Aorta (tissue), 5 donors: ENCODE data around the gene COL16A1. TPM values are rescaled to one million over a fixed set of nuclear protein-coding genes. Genes with fewer than 3 reads are reported as not detected.

Experiments used
- ATAC-seq: fragments of 200-7000 bp; cut with Tn5 transposase; one replicate; pipeline ENCODE4 v1.9.1; 2022; ENCODE audit warnings: moderate library complexity; ENCODE audit not compliant: low FRiP score
- DNase-seq, 2 donors: peaks; one replicate each; pipeline ENCODE4 v3.0.0-alpha.2; 2020
- H3K27ac ChIP-seq, 2 donors: one replicate each; pipeline ENCODE4 v1.5.1; 2013; ENCODE audit warnings: low read length in 2 of 2, mild to moderate bottlenecking in 2 of 2, moderate library complexity in 2 of 2, control low read depth in 1 of 2, inconsistent platforms in 1 of 2, low read depth in 1 of 2
- H3K27me3 ChIP-seq, 2 donors: one replicate each; pipeline ENCODE4 v1.6.1; 2013; ENCODE audit warnings: control low read depth in 1 of 2, low read length in 1 of 2, mild to moderate bottlenecking in 1 of 2, moderate library complexity in 1 of 2; ENCODE audit not compliant: insufficient read depth in 2 of 2, control insufficient read depth in 1 of 2
- H3K36me3 ChIP-seq, 2 donors: one replicate each; pipeline ENCODE4 v1.6.1; 2013; ENCODE audit warnings: control low read depth in 1 of 2, low read length in 1 of 2, mild to moderate bottlenecking in 1 of 2; ENCODE audit not compliant: insufficient read depth in 2 of 2, control insufficient read depth in 1 of 2
- H3K4me1 ChIP-seq, 2 donors: one replicate each; pipeline ENCODE4 v1.6.1; 2013; ENCODE audit warnings: low read length in 2 of 2, control low read depth in 1 of 2, mild to moderate bottlenecking in 1 of 2, moderate library complexity in 1 of 2; ENCODE audit not compliant: insufficient read depth in 2 of 2, control insufficient read depth in 1 of 2
- H3K4me3 ChIP-seq, 2 donors: one replicate each; pipeline ENCODE4 v1.5.1; 2013; ENCODE audit warnings: low read length in 2 of 2, control low read depth in 1 of 2, mild to moderate bottlenecking in 1 of 2
- H3K9me3 ChIP-seq: one replicate; pipeline ENCODE4 v1.6.1; 2013; ENCODE audit warnings: mild to moderate bottlenecking, low read length; ENCODE audit not compliant: control insufficient read depth
- WGBS, 2 donors: extraction: QIAGEN DNeasy Blood & Tissue Kit; methylation state at CpG; one replicate each; pipeline ENCODE4 v1.1.7; 2013; 5-methylcytosine and 5-hydroxymethylcytosine counted together
- intact Hi-C, 2 donors: fragments of 100-400 bp; cut with DNase I; formaldehyde crosslinking; loops; one replicate each; pipeline versions ENCODE4 v1.14.2 to v1.15.0; 2022
- polyA plus RNA-seq, 2 donors: library from polyadenylated mRNA; stranded (reverse); fragments of 200-250 nt; gene quantifications; one replicate each; pipeline ENCODE4 v1.2.3, GENCODE V29; 2013
- total RNA-seq, 2 donors: library from RNA; stranded (reverse); fragmentation: NEBNext Ultra II Directional; extraction: Animal tissue kit (Norgen Biotek cat#: 25700); gene quantifications; one replicate each; pipeline ENCODE4 v1.2.1, GENCODE V29; 2021
- donor health status: healthy with polysubstance abuse.
- donor health status: Bipolar disorder and iron deficiency.
- donor health status: DM: no; HTN: no; CAD: no.
- donor health status: DM: no; HTN: no; CAD: no.
- donor health status: DM: yes; HTN: yes; CAD: no.

Gene COL16A1
- total and polyA plus RNA-seq, 4 donors = 39.8 to 358 (median 130) TPM

- Histone ChIP-seq H3K27me3 (no peaks in the 10 kb centered on the region), H3K4me3 (no peak overlapping the region), H3K4me1 (no peaks in the 10 kb centered on the region), H3K36me3 (no peaks in the 10 kb centered on the region), H3K27ac (no peak overlapping the region), H3K9me3 (no peaks in the 10 kb centered on the region)
- 93 to 95% methylated on average over 7 to 10 of the region's 10 CpGs for WGBS, 2 donors
- intact Hi-C loops = no loop called here
- DNase-seq = no peak
- no peak for ATAC-seq
Observed at GRCh38 chr1:31735571-31735970, 31.8 kb upstream of the COL16A1 start.

DNA sequence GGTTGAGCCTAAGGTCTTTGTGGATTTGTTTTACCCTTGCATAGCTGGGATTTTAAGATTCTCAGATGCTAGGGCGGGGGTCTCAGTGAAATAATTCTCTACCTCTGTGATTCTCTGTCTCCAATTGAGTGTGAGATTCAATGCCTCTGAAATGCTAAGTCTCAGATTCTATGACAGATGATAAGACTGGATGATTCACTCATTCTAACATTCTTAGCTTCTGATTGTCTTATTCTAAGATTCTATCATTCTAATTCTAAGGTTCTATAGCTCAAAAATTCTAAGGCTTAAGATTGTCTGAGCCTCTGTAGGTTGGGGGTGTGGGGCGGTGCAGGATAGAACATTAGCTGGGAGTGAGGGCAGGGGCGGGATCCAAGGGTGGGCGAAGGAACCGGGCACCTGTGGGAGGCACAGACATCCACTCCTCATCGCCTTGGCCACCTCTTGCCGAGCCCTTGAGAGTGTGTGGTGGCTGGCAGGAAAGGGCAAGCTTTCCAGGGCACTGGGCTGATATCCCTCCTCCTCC lies 30.8 kb upstream of the COL16A1 start:
- H3K27me3 ChIP-seq = no peaks in the 10 kb centered on the region
- no peak for DNase-seq
- H3K36me3 ChIP-seq = no peaks in the 10 kb centered on the region
- no peak overlapping the region for H3K4me3 ChIP-seq
- ATAC-seq = no peak
- WGBS, 2 donors = 97 to 98% methylated on average over 7 of the region's 7 CpGs
- H3K9me3 ChIP-seq = no peaks in the 10 kb centered on the region
- H3K27ac ChIP-seq = no peak overlapping the region
- no peaks in the 10 kb centered on the region for H3K4me1 ChIP-seq
- intact Hi-C loops = no loop called here

GRCh38 chr1:31733389-31734219 lies 29.8 kb upstream of the COL16A1 start:
- ATAC-seq = no peak
- Histone ChIP-seq H3K4me1 (no peaks in the 10 kb centered on the region), H3K4me3 (no peak overlapping the region), H3K27me3 (no peaks in the 10 kb centered on the region), H3K27ac (no peak overlapping the region), H3K9me3 (no peaks in the 10 kb centered on the region), H3K36me3 (no peaks in the 10 kb centered on the region)
- no peak for DNase-seq
- intact Hi-C loops = no loop called here
- WGBS, 2 donors = 82 to 83% methylated on average over 19 of the region's 19 CpGs

- H3K9me3 ChIP-seq = no peaks in the 10 kb centered on the region
- H3K27ac ChIP-seq = no peak overlapping the region
- ATAC-seq (no peak), DNase-seq (no peak)
- H3K36me3 ChIP-seq = no peaks in the 10 kb centered on the region
- no peaks in the 10 kb centered on the region for H3K4me1 ChIP-seq
- 94 to 95% methylated on average over 18 of the region's 18 CpGs for WGBS, 2 donors
- no peaks in the 10 kb centered on the region for H3K27me3 ChIP-seq
- intact Hi-C loops = no loop called here
- H3K4me3 ChIP-seq = no peak overlapping the region
Observed at GRCh38 chr1:31732751-31733289, 29.0 kb upstream of the COL16A1 start.

DNA sequence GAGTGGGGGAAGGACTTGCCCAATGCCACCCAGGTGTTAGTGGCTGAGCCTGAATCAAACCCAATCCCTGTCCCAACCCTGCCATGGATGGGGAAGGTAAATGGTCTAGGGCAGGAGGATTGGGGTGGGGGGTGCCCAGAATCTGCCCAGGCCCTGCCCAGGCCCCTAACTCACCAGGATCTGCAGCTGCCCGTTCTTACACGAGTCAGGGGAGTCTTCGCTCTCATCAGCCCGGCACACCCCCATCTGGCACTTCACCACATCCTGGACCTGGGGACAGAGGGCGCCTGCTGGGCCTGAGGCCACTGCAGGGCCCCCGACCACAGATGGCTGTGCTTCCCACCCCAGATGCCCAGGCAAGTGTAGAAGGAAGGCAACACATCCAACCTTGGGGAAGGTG lies 28.5 kb upstream of the COL16A1 start:
- no peaks in the 10 kb centered on the region for H3K36me3 ChIP-seq
- no peak overlapping the region for H3K27ac ChIP-seq
- H3K4me1 ChIP-seq = no peaks in the 10 kb centered on the region
- no peaks in the 10 kb centered on the region for H3K9me3 ChIP-seq
- DNase-seq = no peak
- intact Hi-C loops = no loop called here
- WGBS, 2 donors = 89 to 93% methylated on average over 6 of the region's 6 CpGs
- H3K27me3 ChIP-seq = no peaks in the 10 kb centered on the region
- H3K4me3 ChIP-seq = no peak overlapping the region
- no peak for ATAC-seq

- Histone ChIP-seq H3K4me1 (no peaks in the 10 kb centered on the region), H3K9me3 (no peaks in the 10 kb centered on the region), H3K36me3 (no peaks in the 10 kb centered on the region), H3K27ac (no peak overlapping the region), H3K27me3 (no peaks in the 10 kb centered on the region), H3K4me3 (no peak overlapping the region)
- ATAC-seq = no peak
- DNase-seq = no peak
- WGBS, 2 donors = 93 to 95% methylated on average over 12 of the region's 12 CpGs
- intact Hi-C loops = no loop called here
Observed at GRCh38 chr1:31731049-31731565, 27.3 kb upstream of the COL16A1 start.

- Histone ChIP-seq H3K27ac (no peak overlapping the region), H3K4me1 (no peaks in the 10 kb centered on the region), H3K4me3 (no peak overlapping the region), H3K36me3 (no peaks in the 10 kb centered on the region), H3K9me3 (no peaks in the 10 kb centered on the region), H3K27me3 (no peaks in the 10 kb centered on the region)
- DNase-seq = no peak
- WGBS, 2 donors = 91% methylated on average over 25 of the region's 25 CpGs
- no peak for ATAC-seq
- intact Hi-C loops = no loop called here
Observed at GRCh38 chr1:31730336-31731048, 26.7 kb upstream of the COL16A1 start.

DNA sequence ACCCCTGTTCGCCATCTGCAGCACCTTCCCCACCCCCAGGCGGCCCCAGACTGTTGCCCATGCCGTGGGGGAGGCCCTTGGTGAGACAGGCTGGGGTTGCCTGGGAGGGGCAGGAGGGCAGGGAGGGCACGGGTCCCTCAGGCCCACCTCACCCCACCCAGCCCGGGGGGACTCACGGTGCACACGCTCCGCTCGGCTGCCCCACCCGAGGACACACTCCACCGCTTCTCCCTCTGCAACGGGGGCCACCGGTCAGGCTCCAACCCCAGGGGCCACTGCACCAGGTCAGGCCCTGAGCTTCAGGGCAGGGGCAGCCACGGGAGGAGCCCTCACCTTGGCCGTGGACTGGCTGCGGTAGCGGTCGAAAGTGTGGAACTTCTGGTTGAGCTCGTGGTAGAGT lies 24.0 kb upstream of the COL16A1 start:
- H3K4me3 ChIP-seq = no peak overlapping the region
- no peak for ATAC-seq
- H3K27ac ChIP-seq = no peak overlapping the region
- no peaks in the 10 kb centered on the region for H3K36me3 ChIP-seq
- H3K9me3 ChIP-seq = no peaks in the 10 kb centered on the region
- intact Hi-C loops = no loop called here
- no peaks in the 10 kb centered on the region for H3K27me3 ChIP-seq
- 94 to 95% methylated on average over 19 of the region's 19 CpGs for WGBS, 2 donors
- H3K4me1 ChIP-seq = no peaks in the 10 kb centered on the region
- DNase-seq = no peak
